Measurements from ENCODE around the gene BCL10.

DNA sequence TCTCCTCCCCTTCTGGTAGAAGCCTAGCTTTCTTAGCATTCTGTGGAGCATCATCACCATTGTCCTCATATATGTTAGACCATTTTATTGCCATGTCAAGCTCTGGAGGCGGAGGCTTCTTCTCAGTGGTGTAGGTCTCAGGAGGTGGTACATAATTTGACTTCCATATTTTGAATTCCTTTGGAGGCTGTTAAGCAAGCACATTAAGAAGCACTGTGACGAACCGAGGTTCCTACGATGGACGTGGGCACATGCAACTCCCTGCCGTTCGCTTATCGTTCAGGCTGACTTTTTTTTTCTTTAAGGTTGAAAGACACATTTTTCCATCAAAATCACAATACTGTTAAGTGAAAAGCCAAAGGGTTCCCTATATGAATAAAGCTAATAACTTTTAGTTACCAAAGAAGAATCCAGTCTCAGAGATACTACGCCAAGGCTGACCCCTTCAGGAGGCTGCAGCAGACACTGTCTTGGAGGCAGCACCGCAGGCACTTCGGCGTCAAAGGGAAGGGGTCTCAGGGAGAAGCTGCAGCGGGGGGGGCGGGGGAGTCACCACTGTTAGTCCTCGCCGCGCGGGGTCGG, 17.8 kb downstream of the BCL10 start:
- no peak for TF ChIP-seq POLR2AphosphoS5 (IDR thresholded peaks at IDR 0.05)
- TF ChIP-seq EP300 (IDR thresholded peaks at IDR 0.05; ENCODE audit: low read depth) = no peak

Data from transverse colon (tissue), 3 donors.